ENCODE results near the gene CAMK2D. TPM values are rescaled to one million over a fixed set of nuclear protein-coding genes. Genes with fewer than 3 reads are reported as not detected.

The CAMK2D gene
- 100 to 1,000 TPM in 1 of 4 donors, 10 to 100 TPM in 3; 62.0 to 122 (median 85.1) TPM for total RNA-seq

GRCh38 chr4:113761620-113762185 is at the start of gene CAMK2D:
CAMK2D (minus strand) TSS chr4:113761738; CDS start chr4:113761068, 670 bp downstream.
- no peak for TF ChIP-seq CTCF (IDR thresholded peaks at IDR 0.05; ENCODE audit: low read depth)

- TF ChIP-seq CTCF (IDR thresholded peaks at IDR 0.05; ENCODE audit: low read depth): no peak
Observed at GRCh38 chr4:113810906-113811305, 49.4 kb upstream of the CAMK2D start.

DNA sequence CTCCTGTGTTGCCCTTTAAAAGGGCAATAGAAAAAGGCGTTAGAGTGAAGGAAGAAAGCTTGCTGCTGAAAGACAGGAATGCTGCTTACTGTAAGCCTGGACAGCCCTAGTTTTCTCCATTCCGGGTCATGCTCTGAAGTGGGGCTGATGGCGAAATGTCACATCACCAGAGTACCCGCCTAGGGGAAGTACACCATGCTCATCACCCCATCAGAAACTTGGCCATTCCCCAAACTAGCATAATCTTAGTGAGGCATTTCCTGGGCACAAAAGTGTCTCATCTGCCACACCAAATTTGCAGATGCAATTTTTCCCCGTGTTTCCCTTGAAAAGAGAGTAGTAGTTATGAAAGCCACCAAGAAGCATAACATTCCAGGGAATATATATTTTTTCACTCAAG is 47.8 kb upstream of the CAMK2D start:
- no peak for TF ChIP-seq CTCF (IDR thresholded peaks at IDR 0.05; ENCODE audit: low read depth)

DNA sequence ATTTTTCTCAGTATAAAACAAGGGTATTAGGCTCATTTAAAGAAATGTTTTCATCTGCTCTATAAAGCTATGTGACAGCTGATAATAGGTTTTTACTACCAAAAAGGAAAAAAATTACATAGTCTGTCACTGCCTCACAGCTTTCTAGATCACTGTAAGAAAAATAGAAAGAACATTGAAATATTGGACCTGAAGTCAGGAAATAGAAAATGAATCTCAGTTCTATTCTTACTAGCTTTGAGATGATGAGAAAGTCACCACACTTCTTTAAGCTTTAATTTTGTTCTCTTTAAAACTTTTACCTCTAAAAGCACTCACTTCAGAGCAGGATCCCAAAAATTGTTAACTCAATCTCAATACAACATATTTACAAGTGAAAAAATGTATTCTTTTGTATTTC is 45.3 kb upstream of the CAMK2D start:
- TF ChIP-seq CTCF (IDR thresholded peaks at IDR 0.05; ENCODE audit: low read depth): no peak

DNA sequence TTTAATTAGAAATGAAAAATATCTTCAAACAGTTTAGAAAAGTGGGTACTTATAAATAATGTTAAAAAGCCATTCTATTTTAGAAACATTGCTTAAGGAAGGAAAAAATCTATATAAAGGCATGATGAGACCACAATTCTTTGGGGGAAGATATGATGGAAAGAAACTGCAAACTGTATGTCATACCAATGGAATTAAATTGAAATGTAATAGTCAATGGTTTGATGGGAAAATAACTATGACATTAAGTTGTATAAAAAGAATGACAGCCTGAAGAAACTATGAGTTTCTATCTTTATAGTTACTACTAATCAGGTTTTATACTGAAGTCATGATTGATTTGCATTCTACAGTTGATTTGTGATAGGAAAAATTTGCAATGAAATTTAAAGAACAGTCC is 40.3 kb upstream of the CAMK2D start:
- TF ChIP-seq CTCF (IDR thresholded peaks at IDR 0.05; ENCODE audit: low read depth): no peak

GRCh38 chr4:113790478-113790877 is 28.9 kb upstream of the CAMK2D start:
- no peak for TF ChIP-seq CTCF (IDR thresholded peaks at IDR 0.05; ENCODE audit: low read depth)

GRCh38 chr4:113788888-113789287 is 27.4 kb upstream of the CAMK2D start:
- no peak for TF ChIP-seq CTCF (IDR thresholded peaks at IDR 0.05; ENCODE audit: low read depth)
